Bronchial epithelial cell (primary cell): Measurements from ENCODE around the gene CEP63. TPM values are rescaled to one million over a fixed set of nuclear protein-coding genes. Genes with fewer than 3 reads are reported as not detected.

Source experiments
- DNase-seq: peaks from one replicate; pipeline ENCODE4 v3.0.0-alpha.2; 2010; ENCODE audit warnings: low read depth
- FAIRE-seq: peaks from 2 replicates; lab custom pipeline; 2011; peaks lifted over from hg19 to GRCh38; lab: Jason Lieb, UNC
- H3K27me3 ChIP-seq: 2 replicates; pipeline ENCODE4 v1.5.1; 2011; ENCODE audit warnings: low read length; ENCODE audit not compliant: control insufficient read depth, insufficient read depth
- H3K36me3 ChIP-seq: 2 replicates; pipeline ENCODE4 v1.5.1; 2011; ENCODE audit warnings: low read length; ENCODE audit not compliant: control insufficient read depth, insufficient read depth
- H3K4me3 ChIP-seq: 2 replicates; pipeline ENCODE4 v1.5.1; 2011; ENCODE audit warnings: mild to moderate bottlenecking, low read depth, low read length, control low read depth
- total RNA-seq: library from RNA; depleted of rRNA; stranded (reverse); fragments of >200 nt; gene quantifications from 2 replicates; pipeline ENCODE4 v1.2.1, GENCODE V29; 2014
- TF ChIP-seq, protein P1 (sequence below): IDR thresholded peaks from 2 replicates; pipeline ENCODE4 v1.5.1; 2011; ENCODE audit warnings: mild to moderate bottlenecking, moderate library complexity, low read length, control low read depth, inconsistent platforms; ENCODE audit not compliant: insufficient read depth, severe bottlenecking

CEP63 gene
- total RNA-seq, 1 donor from 2014 or later = 10.3 TPM

- no peak for FAIRE-seq
- no peak overlapping the region for H3K4me3 ChIP-seq
- H3K36me3 ChIP-seq = no peaks in the 10 kb centered on the region
- TF ChIP-seq, protein P1, sequence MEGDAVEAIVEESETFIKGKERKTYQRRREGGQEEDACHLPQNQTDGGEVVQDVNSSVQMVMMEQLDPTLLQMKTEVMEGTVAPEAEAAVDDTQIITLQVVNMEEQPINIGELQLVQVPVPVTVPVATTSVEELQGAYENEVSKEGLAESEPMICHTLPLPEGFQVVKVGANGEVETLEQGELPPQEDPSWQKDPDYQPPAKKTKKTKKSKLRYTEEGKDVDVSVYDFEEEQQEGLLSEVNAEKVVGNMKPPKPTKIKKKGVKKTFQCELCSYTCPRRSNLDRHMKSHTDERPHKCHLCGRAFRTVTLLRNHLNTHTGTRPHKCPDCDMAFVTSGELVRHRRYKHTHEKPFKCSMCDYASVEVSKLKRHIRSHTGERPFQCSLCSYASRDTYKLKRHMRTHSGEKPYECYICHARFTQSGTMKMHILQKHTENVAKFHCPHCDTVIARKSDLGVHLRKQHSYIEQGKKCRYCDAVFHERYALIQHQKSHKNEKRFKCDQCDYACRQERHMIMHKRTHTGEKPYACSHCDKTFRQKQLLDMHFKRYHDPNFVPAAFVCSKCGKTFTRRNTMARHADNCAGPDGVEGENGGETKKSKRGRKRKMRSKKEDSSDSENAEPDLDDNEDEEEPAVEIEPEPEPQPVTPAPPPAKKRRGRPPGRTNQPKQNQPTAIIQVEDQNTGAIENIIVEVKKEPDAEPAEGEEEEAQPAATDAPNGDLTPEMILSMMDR = no peak
- H3K27me3 ChIP-seq = no peaks in the 10 kb centered on the region
- no peak for DNase-seq
These were observed 118.1 kb downstream of the CEP63 start for GRCh38 chr3:134603956-134604355.

DNA sequence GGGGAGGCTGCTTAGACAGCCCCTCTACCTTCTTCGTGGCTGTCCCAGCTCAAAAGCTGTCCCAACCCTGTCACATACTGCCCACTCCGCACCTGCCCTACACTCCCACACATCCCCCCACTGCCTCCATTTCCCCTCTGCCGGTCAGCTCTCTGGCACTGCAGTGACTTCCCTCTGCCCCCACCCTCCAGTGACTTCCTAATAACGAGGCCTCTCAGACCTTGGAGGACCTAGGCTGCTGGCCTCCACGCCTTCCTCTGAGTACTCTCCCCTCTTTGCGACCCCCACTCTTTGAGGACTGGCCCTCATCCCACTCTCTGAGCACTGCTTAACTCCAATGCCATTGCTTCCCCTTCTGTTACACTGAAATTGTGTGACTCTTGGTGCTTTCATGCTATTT lies 119.7 kb downstream of the CEP63 start:
- H3K36me3 ChIP-seq = no peaks in the 10 kb centered on the region
- FAIRE-seq (no peak), DNase-seq (no peak)
- peaks cover 4% of the 10 kb centered on the region for H3K27me3 ChIP-seq
- H3K4me3 ChIP-seq = no peak overlapping the region
- TF ChIP-seq, protein P1 = no peak

DNA sequence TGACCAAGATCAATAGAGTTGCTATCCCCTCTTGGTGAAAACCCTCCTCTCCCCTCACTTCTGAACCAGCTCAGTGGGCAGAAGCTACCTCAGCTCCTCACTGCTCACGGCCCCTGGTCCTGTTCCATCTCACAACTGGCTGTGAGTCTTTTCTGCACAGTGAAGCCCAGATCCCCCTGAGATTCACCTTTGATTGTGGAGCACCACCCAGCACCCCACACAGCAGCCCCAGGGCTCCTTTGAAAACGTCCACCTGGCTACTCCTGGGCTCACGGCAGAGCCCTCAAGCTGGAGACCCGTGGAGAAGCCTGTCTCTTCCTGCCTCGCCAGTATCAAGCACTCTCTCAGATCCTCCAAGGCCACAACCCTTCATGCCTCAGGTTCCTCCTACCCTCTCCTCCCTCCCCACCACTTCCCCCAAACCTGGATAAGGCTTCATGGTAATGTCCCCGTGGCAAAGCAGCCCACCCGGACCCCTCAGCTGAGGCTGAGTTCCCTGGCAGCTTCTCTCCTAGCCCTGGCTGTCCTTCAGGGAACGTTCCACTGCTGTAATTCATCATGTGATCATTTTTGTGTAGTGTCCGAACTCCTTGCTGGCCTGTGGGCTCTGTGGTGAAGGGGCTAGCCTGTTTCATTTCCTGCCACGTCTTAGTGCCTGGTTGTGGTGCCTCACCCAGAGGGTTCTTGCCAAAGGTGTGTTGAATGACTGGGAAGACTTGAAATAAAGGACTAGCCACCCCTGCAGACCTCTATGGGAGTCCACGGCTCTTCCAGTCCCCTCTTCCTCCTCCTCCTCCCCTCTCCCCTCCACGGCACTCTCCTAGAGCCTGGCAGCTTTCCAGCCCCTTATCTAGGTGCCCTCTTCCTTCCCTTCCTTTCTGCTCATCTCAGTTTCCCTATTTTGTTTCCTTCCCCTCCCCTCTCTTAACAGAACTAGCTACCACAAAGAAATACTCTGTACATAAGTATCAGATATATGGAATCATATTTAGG lies 120.5 kb downstream of the CEP63 start:
- TF ChIP-seq, protein P1 = no peak
- H3K36me3 ChIP-seq = no peaks in the 10 kb centered on the region
- no peak for DNase-seq
- H3K27me3 ChIP-seq = peaks cover 4% of the 10 kb centered on the region
- FAIRE-seq = no peak
- no peak overlapping the region for H3K4me3 ChIP-seq

DNA sequence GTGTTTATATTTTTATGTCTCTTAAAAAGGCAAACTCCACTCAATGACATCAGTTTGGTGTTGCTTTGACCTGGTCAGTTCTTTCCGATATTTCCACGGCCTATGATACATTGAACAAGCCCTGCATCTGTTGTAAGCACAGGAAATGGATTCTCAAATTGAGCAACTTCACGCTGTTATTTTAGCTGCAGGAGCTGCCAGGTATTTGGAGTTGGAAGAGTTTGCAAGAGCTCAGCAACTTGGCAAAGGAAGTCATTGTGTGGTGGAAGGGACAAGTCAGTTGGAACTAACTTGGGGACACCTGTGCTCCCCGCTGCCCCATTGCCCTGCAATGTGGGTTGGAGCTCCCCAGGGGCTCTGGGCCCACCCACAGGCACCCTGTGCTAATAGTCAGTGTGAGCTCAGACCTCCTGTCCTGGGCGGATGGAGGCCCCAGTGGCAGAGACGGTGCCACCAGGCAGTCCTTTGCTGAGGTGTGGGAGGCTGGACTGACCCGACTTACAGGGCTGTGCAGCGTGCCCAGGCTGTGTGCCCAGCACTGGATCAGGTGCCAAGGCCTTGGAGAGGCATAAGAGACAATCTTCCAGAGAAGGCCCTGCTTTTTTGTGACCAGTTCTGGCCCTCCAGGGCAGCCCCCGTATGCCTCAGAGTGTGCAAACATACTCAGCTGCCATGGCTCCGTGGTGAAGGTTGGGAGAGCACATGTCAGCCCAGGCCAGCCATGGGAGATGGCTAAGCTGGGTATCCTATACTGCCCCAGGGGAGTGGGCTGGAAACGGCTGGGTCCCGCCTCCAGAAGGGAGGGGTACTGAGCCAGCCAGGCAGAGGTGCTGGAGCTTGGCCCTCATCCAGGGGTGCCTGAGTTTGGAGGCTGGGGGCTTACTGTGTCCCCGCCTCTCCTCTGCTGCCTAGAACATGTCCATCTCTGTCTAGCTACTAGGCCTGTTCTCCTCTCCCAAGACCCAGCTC lies 121.5 kb downstream of the CEP63 start:
- peaks cover 4% of the 10 kb centered on the region for H3K27me3 ChIP-seq
- FAIRE-seq (no peak), DNase-seq (no peak)
- no peak overlapping the region for H3K4me3 ChIP-seq
- TF ChIP-seq, protein P1 = no peak
- H3K36me3 ChIP-seq = no peaks in the 10 kb centered on the region

GRCh38 chr3:134608023-134608770 lies 122.3 kb downstream of the CEP63 start:
- H3K36me3 ChIP-seq = no peaks in the 10 kb centered on the region
- no peak overlapping the region for H3K4me3 ChIP-seq
- DNase-seq = no peak
- peaks cover 4% of the 10 kb centered on the region for H3K27me3 ChIP-seq
- FAIRE-seq = no peak
- TF ChIP-seq, protein P1 = no peak
